HEK293T (cell line): ENCODE data around the gene MCM5.

ENCODE experiments used
- BHLHE40 ChIP-seq: fragments of 450-650 bp; IDR thresholded peaks from 2 replicates; pipeline ENCODE4 v1.6.1; 2016; ENCODE audit warnings: mild to moderate bottlenecking, moderate library complexity, borderline replicate concordance
- FOXM1 ChIP-seq: fragments of 450-650 bp; IDR thresholded peaks from 2 replicates; pipeline ENCODE4 v1.6.1; 2017; ENCODE audit warnings: mild to moderate bottlenecking, borderline replicate concordance
- SUZ12 ChIP-seq: fragments of 450-650 bp; IDR thresholded peaks from 2 replicates; pipeline ENCODE4 v1.6.1; 2016; ENCODE audit warnings: mild to moderate bottlenecking
- TARDBP ChIP-seq: fragments of 450-650 bp; IDR thresholded peaks from 2 replicates; pipeline ENCODE4 v1.6.1; 2016

GRCh38 chr22:35417606-35418005 lies 17.7 kb downstream of the MCM5 start:
- TF ChIP-seq FOXM1 (no peak), SUZ12 (no peak), BHLHE40 (no peak), TARDBP (no peak)
